GM12878 (cell line): ENCODE data around the gene ANP32B.

Experiments used
- BMI1 ChIP-seq: fragments of 450-650 bp; IDR thresholded peaks from 2 replicates; pipeline ENCODE4 v1.6.1; 2016; ENCODE audit warnings: mild to moderate bottlenecking, moderate library complexity, borderline replicate concordance
- CBX3 ChIP-seq: fragments of 200-600 bp; sonication (generic); IDR thresholded peaks from 2 replicates; pipeline ENCODE4 v1.6.1; 2016; ENCODE audit warnings: low read depth, borderline replicate concordance
- CTCF ChIP-seq, 3 experiments: IDR thresholded peaks in 2 of 3; conservative IDR thresholded peaks in 1 of 3; 2 replicates each; pipeline ENCODE4 v1.5.1; 2011; ENCODE audit warnings: low read depth in 3 of 3, low read length in 3 of 3, mild to moderate bottlenecking in 3 of 3, control low read depth in 2 of 3, moderate library complexity in 2 of 3, inconsistent platforms in 1 of 3, mixed read lengths in 1 of 3; ENCODE audit not compliant: control insufficient read depth in 2 of 3, insufficient read depth in 1 of 3; ENCODE audit errors: extremely low read depth in 1 of 3
- EED ChIP-seq: sonication (generic); IDR thresholded peaks from 2 replicates; pipeline ENCODE4 v1.6.1; 2016; ENCODE audit warnings: antibody characterized with exemption, low read depth
- EP300 ChIP-seq, 2 experiments: fragments of 150-350 bp in 1 of 2; IDR thresholded peaks; 2 replicates each; pipeline ENCODE4 v1.6.1; 2011 to 2012; ENCODE audit warnings: low read depth in 2 of 2, low read length in 2 of 2, borderline replicate concordance in 1 of 2, improper control_type of control experiment in 1 of 2, inconsistent platforms in 1 of 2; ENCODE audit not compliant: control insufficient read depth in 1 of 2
- IKZF1 ChIP-seq: fragments of 450-650 bp; conservative IDR thresholded peaks from 2 replicates; pipeline ENCODE4 v1.6.1; 2017; ENCODE audit warnings: antibody characterized with exemption, mild to moderate bottlenecking
- KDM1A ChIP-seq: fragments of 200-600 bp; sonication (generic); IDR thresholded peaks from 2 replicates; pipeline ENCODE4 v1.6.1; 2016; ENCODE audit warnings: borderline replicate concordance
- NFYA ChIP-seq: IDR thresholded peaks from 2 replicates; pipeline ENCODE4 v1.6.1; 2011; ENCODE audit warnings: low read depth, mild to moderate bottlenecking, low read length, improper control_type of control experiment, borderline replicate concordance
- POLR2A ChIP-seq: IDR thresholded peaks from 2 replicates; pipeline ENCODE4 v1.6.1; 2011; ENCODE audit warnings: low read depth, mild to moderate bottlenecking, low read length
- SP1 ChIP-seq: IDR thresholded peaks from one replicate; pipeline ENCODE4 v1.6.1; 2011; ENCODE audit warnings: low read depth, low read length
- TBL1XR1 ChIP-seq: IDR thresholded peaks from 2 replicates; pipeline ENCODE4 v1.6.1; 2012; ENCODE audit warnings: low read depth, low read length, improper control_type of control experiment
- TCF3 ChIP-seq: IDR thresholded peaks from 2 replicates; pipeline ENCODE4 v1.6.1; 2012; ENCODE audit warnings: low read depth, mild to moderate bottlenecking, low read length, borderline replicate concordance; ENCODE audit not compliant: insufficient read depth

- TF ChIP-seq EP300 (IDR thresholded peaks at IDR 0.05; ENCODE audit: borderline replicate concordance in 1 of 2, control insufficient read depth in 1 of 2, low read depth in 2 of 2, low read length in 2 of 2) (no peak), POLR2A (no peak), BMI1 (no peak), EED (0 out of 2 replicates have a peak, but pooled peaks have one; percentile 16), TCF3 (no peak), CTCF (IDR thresholded peaks at IDR 0.05 in 2 of 3, conservative IDR thresholded peaks at IDR 0.05 in 1 of 3; ENCODE audit: control insufficient read depth in 2 of 3, extremely low read depth in 1 of 3, insufficient read depth in 1 of 3, low read depth in 3 of 3, low read length in 3 of 3) (peak; percentile 72 to 88 (median 81)), SP1 (no peak), TBL1XR1 (no peak), IKZF1 (no peak), NFYA (no peak), CBX3 (no peak), KDM1A (no peak)
These were observed 51.7 kb downstream of the ANP32B start for GRCh38 chr9:98034593-98035546.
